H1 (cell line): Measurements from ENCODE around the gene CNOT6. TPM values are rescaled to one million over a fixed set of nuclear protein-coding genes. Genes with fewer than 3 reads are reported as not detected.
A peak's percentile ranks its signal among the peaks of the same experiment; 100 is the strongest.

Experiments used
- CTCF ChIA-PET: fragments of 300-600 bp; sonication (Branson Sonifier 250); formaldehyde crosslinking; loops from one replicate; lab custom pipeline; 2021; ENCODE audit not compliant: partially characterized antibody; lab: Charles Lee
- POLR2A ChIA-PET: fragments of 300-600 bp; sonication (Branson Sonifier 250); formaldehyde crosslinking; loops from one replicate; lab custom pipeline; 2021; ENCODE audit warnings: inconsistent platforms; ENCODE audit not compliant: partially characterized antibody; lab: Charles Lee
- DNase-seq, 2 experiments: peaks; one replicate each; pipeline versions ENCODE4 v3.0.0 to v3.0.0-alpha.2; 2010 to 2022; ENCODE audit warnings: low spot score in 2 of 2, low read depth in 1 of 2, mixed read lengths in 1 of 2
- FAIRE-seq: peaks from 2 replicates; lab custom pipeline; 2011; peaks lifted over from hg19 to GRCh38; lab: Jason Lieb, UNC
- H2AFZ ChIP-seq: 2 replicates; pipeline ENCODE4 v1.8.1; 2012; ENCODE audit warnings: low read length, inconsistent platforms
- H2AK5ac ChIP-seq: 2 replicates; pipeline ENCODE4 v1.6.1; 2013; ENCODE audit warnings: low read depth, low read length
- H2BK120ac ChIP-seq: replicated peaks from 2 replicates; pipeline ENCODE3; 2013; ENCODE audit warnings: low read depth, low read length, inconsistent platforms
- H2BK12ac ChIP-seq: 2 replicates; pipeline ENCODE4 v1.6.1; 2013; ENCODE audit warnings: low read depth, low read length
- H2BK15ac ChIP-seq: 2 replicates; pipeline ENCODE4 v1.6.1; 2013; ENCODE audit warnings: low read length
- H2BK20ac ChIP-seq: 2 replicates; pipeline ENCODE4 v1.6.1; 2013; ENCODE audit warnings: low read length
- H2BK5ac ChIP-seq: 2 replicates; pipeline ENCODE4 v1.6.1; 2013; ENCODE audit warnings: low read depth, low read length
- H3K14ac ChIP-seq: 2 replicates; pipeline ENCODE4 v1.6.1; 2013; ENCODE audit warnings: inconsistent platforms; ENCODE audit not compliant: insufficient read length
- H3K18ac ChIP-seq: 2 replicates; pipeline ENCODE4 v1.6.1; 2013; ENCODE audit warnings: low read length; ENCODE audit errors: extremely low read depth
- H3K23ac ChIP-seq: 2 replicates; pipeline ENCODE4 v1.6.1; 2013; ENCODE audit warnings: inconsistent platforms; ENCODE audit not compliant: insufficient read length
- H3K23me2 ChIP-seq: 2 replicates; pipeline ENCODE4 v1.6.1; 2013; ENCODE audit warnings: low read depth, low read length
- H3K27ac ChIP-seq: 2 replicates; pipeline ENCODE4 v1.6.1; 2011; ENCODE audit warnings: low read depth, low read length, inconsistent platforms
- H3K27me3 ChIP-seq, 4 experiments: replicated peaks in 1 of 4; 1 replicate in 1 of 4; 2 replicates in 3 of 4; pipeline versions ENCODE4 v1.6.1 to v1.8.1; 2011 to 2013; ENCODE audit warnings: low read length in 3 of 4, mild to moderate bottlenecking in 3 of 4, inconsistent platforms in 2 of 4, mixed read lengths in 2 of 4, moderate library complexity in 1 of 4; ENCODE audit not compliant: control insufficient read depth in 3 of 4, insufficient read depth in 3 of 4; ENCODE audit errors: extremely low read depth in 1 of 4
- H3K36me3 ChIP-seq, 4 experiments: 2 replicates each; pipeline versions ENCODE4 v1.6.1 to v1.8.1; 2011 to 2013; ENCODE audit warnings: mild to moderate bottlenecking in 4 of 4, low read length in 3 of 4, moderate library complexity in 2 of 4, control low read depth in 1 of 4, inconsistent platforms in 1 of 4; ENCODE audit not compliant: insufficient read depth in 4 of 4, control insufficient read depth in 2 of 4
- H3K4ac ChIP-seq: replicated peaks from 2 replicates; pipeline ENCODE3; 2013; ENCODE audit warnings: low read length, low read depth, mixed read lengths, inconsistent platforms; ENCODE audit not compliant: insufficient read length
- H3K4me1 ChIP-seq, 4 experiments: replicated peaks in 1 of 4; 1 replicate in 1 of 4; 2 replicates in 3 of 4; pipeline versions ENCODE4 v1.6.1 to v1.8.1; 2011 to 2013; ENCODE audit warnings: low read length in 3 of 4, inconsistent platforms in 2 of 4, mixed read lengths in 1 of 4; ENCODE audit not compliant: insufficient read depth in 4 of 4, control insufficient read depth in 3 of 4
- H3K4me2 ChIP-seq, 2 experiments: 2 replicates each; pipeline versions ENCODE4 v1.6.1 to v1.8.1; 2011 to 2013; ENCODE audit warnings: low read depth in 2 of 2, low read length in 2 of 2, control low read depth in 1 of 2, inconsistent platforms in 1 of 2, mild to moderate bottlenecking in 1 of 2; ENCODE audit not compliant: insufficient read depth in 1 of 2
- H3K4me3 ChIP-seq, 4 experiments: fragments of 200-600, 300-600 bp in 1 of 4; sonication (generic), shearing (Covaris generic), sonication (Bioruptor Twin) in 1 of 4; 2 replicates each; pipeline versions ENCODE4 v1.5.1 to v1.8.1; 2011 to 2016; ENCODE audit warnings: low read length in 4 of 4, low read depth in 3 of 4, control low read depth in 2 of 4, inconsistent platforms in 2 of 4, mild to moderate bottlenecking in 2 of 4, mixed read lengths in 1 of 4, moderate library complexity in 1 of 4; ENCODE audit not compliant: insufficient read depth in 2 of 4; ENCODE audit errors: extremely low read depth in 1 of 4
- H3K56ac ChIP-seq: replicated peaks from 2 replicates; pipeline ENCODE3; 2013; ENCODE audit warnings: low read depth, mild to moderate bottlenecking, mixed read lengths, low read length, inconsistent platforms; ENCODE audit not compliant: insufficient read length
- H3K79me1 ChIP-seq: 2 replicates; pipeline ENCODE4 v1.6.1; 2013; ENCODE audit warnings: low read depth, low read length, control low read depth
- H3K79me2 ChIP-seq, 2 experiments: 2 replicates each; pipeline versions ENCODE4 v1.6.1 to v1.8.1; 2012 to 2013; ENCODE audit warnings: low read length in 2 of 2, mild to moderate bottlenecking in 2 of 2, inconsistent platforms in 1 of 2; ENCODE audit not compliant: insufficient read depth in 2 of 2, control insufficient read depth in 1 of 2
- H3K9ac ChIP-seq, 4 experiments: replicated peaks in 1 of 4; 1 replicate in 1 of 4; 2 replicates in 3 of 4; pipeline versions ENCODE4 v1.6.1 to v1.8.1; 2011 to 2013; ENCODE audit warnings: low read depth in 3 of 4, low read length in 3 of 4, control low read depth in 2 of 4, mild to moderate bottlenecking in 2 of 4, moderate library complexity in 2 of 4, inconsistent platforms in 1 of 4; ENCODE audit errors: extremely low read depth in 1 of 4
- H3K9me3 ChIP-seq, 2 experiments: 2 replicates each; pipeline versions ENCODE4 v1.6.1 to v1.8.1; 2012 to 2013; ENCODE audit warnings: mild to moderate bottlenecking in 2 of 2, moderate library complexity in 2 of 2, control low read depth in 1 of 2, inconsistent platforms in 1 of 2, low read depth in 1 of 2, low read length in 1 of 2, mixed read lengths in 1 of 2; ENCODE audit not compliant: insufficient read depth in 2 of 2
- H4K20me1 ChIP-seq, 2 experiments: replicated peaks in 1 of 2; 2 replicates each; pipeline versions ENCODE3 to v1.8.1; 2011 to 2013; ENCODE audit warnings: inconsistent platforms in 2 of 2, low read length in 2 of 2, mild to moderate bottlenecking in 1 of 2; ENCODE audit not compliant: insufficient read depth in 2 of 2, control insufficient read depth in 1 of 2
- H4K5ac ChIP-seq: 2 replicates; pipeline ENCODE4 v1.6.1; 2013; ENCODE audit warnings: low read length, low read depth, mixed read lengths, inconsistent platforms; ENCODE audit not compliant: insufficient read length
- H4K8ac ChIP-seq: 2 replicates; pipeline ENCODE4 v1.8.0; 2013; ENCODE audit warnings: mild to moderate bottlenecking, moderate library complexity, low read length, inconsistent platforms; ENCODE audit not compliant: insufficient read depth; ENCODE audit errors: extremely low read depth
- H4K91ac ChIP-seq: replicated peaks from 2 replicates; pipeline ENCODE3; 2013; ENCODE audit warnings: low read length, mixed read lengths, inconsistent platforms; ENCODE audit not compliant: insufficient read length
- CREB1 ChIP-seq: IDR thresholded peaks from 2 replicates; pipeline ENCODE4 v1.6.1; 2012; ENCODE audit warnings: inconsistent platforms
- CTBP2 ChIP-seq: IDR thresholded peaks from 2 replicates; pipeline ENCODE4 v1.7.0; 2011; ENCODE audit warnings: borderline replicate concordance, mild to moderate bottlenecking, moderate library complexity, mixed read lengths, low read length; ENCODE audit not compliant: insufficient read depth, insufficient read length
- EZH2 ChIP-seq: fragments of 200-600 bp; sonication (generic); IDR thresholded peaks from 2 replicates; pipeline ENCODE4 v1.7.1; 2012; ENCODE audit warnings: low read depth, mild to moderate bottlenecking, moderate library complexity, low read length, inconsistent platforms; ENCODE audit not compliant: severe bottlenecking
- KDM4A ChIP-seq: IDR thresholded peaks from one replicate; pipeline ENCODE4 v1.7.1; 2012; ENCODE audit warnings: low read depth, mild to moderate bottlenecking, moderate library complexity, low read length, inconsistent platforms; ENCODE audit not compliant: severe bottlenecking
- RNF2 ChIP-seq: fragments of 200-900, 300-1000 bp; sonication (generic); IDR thresholded peaks from 2 replicates; pipeline ENCODE4 v1.7.1; 2016; ENCODE audit warnings: borderline replicate concordance, low read depth, mild to moderate bottlenecking, antibody characterized with exemption, low read length; ENCODE audit not compliant: poor library complexity, severe bottlenecking; ENCODE audit errors: missing control alignments
- SP4 ChIP-seq: IDR thresholded peaks from 2 replicates; pipeline ENCODE4 v1.6.1; 2012; ENCODE audit warnings: low read length, inconsistent platforms
- WGBS, 2 experiments: shearing (Covaris generic) in 1 of 2; methylation state at CpG; one replicate each; pipeline versions ENCODE4 v1.1.6 to v1.1.7; 2013 to 2015; ENCODE audit warnings: low lambda C conversion rate in 2 of 2, mixed read lengths in 2 of 2, inconsistent platforms in 1 of 2, low coverage in 1 of 2, missing lambda C conversion rate in 1 of 2; ENCODE audit not compliant: insufficient replicate concordance in 2 of 2, insufficient coverage in 1 of 2, insufficient read length in 1 of 2; ENCODE audit errors: extremely low coverage in 1 of 2, missing lambda C conversion rate in 1 of 2; 5-methylcytosine and 5-hydroxymethylcytosine counted together
- polyA plus RNA-seq, 7 experiments: library from polyadenylated mRNA; depleted of rRNA in 3 of 7; stranded (reverse) in 5 of 7; unstranded in 2 of 7; fragments of >200 nt in 5 of 7; fragments of 200-250 nt in 2 of 7; gene quantifications; 1 replicate in 5 of 7; 2 replicates in 1 of 7; 4 replicates in 1 of 7; pipeline versions ENCODE4 v1.2.1 to v1.2.3, GENCODE V29; 2011 to 2013; ENCODE audit warnings: missing spikeins in 2 of 7, mixed read lengths in 2 of 7
- total RNA-seq: library from RNA; stranded (reverse); fragmentation: NEBNext Ultra II Directional; extraction: Animal tissue kit (Norgen Biotek cat#: 25700); gene quantifications from 2 replicates; pipeline ENCODE4 v1.2.1, GENCODE V29; 2021

Gene CNOT6
- total and polyA plus RNA-seq, 2 of the 8 experiments (the other 6 are each of a cell fraction or from before 2014, with no cell fraction given) = 10.7 to 45.4 TPM

DNA sequence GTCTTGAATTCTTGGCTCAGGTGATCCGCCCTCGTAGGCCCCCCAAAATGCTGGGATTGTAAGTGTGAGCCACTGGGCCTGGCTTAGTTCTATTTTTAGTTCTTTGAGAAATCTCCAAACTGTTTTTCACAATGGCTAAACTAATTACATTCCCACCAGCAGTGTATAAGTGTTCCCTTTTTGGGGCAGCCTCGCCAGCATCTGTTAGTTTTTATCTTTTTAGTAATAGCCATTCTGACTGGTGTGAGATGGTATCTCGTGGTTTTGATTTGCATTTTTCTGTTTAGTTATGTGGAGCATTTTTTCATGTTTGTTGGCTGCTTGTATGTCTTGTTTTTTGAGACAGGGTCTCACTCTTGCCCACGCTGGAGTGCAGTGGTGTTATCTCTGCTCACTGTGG lies 28.2 kb downstream of the CNOT6 start:
- no peak overlapping the region for H3K4me3 ChIP-seq
- H3K14ac ChIP-seq = no peak overlapping the region
- peaks cover 4 to 18% (median 10%) of the 10 kb centered on the region in 4 experiments; a peak in 6 of 7 replicates for H3K4me1 ChIP-seq
- no peak overlapping the region; the same call in 1 of the 2 replicates for H2AK5ac ChIP-seq
- no peak overlapping the region for H3K23ac ChIP-seq
- no peak overlapping the region for H2BK12ac ChIP-seq
- H4K5ac ChIP-seq = no peak overlapping the region
- no peak for TF ChIP-seq CTBP2
- TF ChIP-seq CREB1 = no peak
- TF ChIP-seq KDM4A = no peak
- no peak for TF ChIP-seq SP4
- TF ChIP-seq EZH2 = no peak
- no peak for TF ChIP-seq RNF2
- H2BK20ac ChIP-seq = no peak overlapping the region
- H3K18ac ChIP-seq = no peak overlapping the region
- no peaks in the 10 kb centered on the region; a peak in 1 of 8 replicates for H3K36me3 ChIP-seq
- DNase-seq (no peak), FAIRE-seq (no peak)
- no peak overlapping the region for H3K56ac ChIP-seq
- CTCF ChIA-PET = interaction anchor here (0.6 to 1.3 kb wide), 3 partner anchors 22 to 1829 kb away, joined by 3 to 6 read pairs (median 3); no protein-coding TSS in a partner anchor
- no peak overlapping the region for H3K27ac ChIP-seq
- H3K9ac ChIP-seq = no peak overlapping the region; a peak in 1 of 7 replicates
- WGBS, 2 experiments = 88% methylated on average over 5 of the region's 5 CpGs; no CpG with 5 or more reads in 1 of the 2 experiments
- peaks cover 11% of the 10 kb centered on the region for H3K79me1 ChIP-seq
- H2AFZ ChIP-seq = no peak overlapping the region
- H2BK15ac ChIP-seq = no peak overlapping the region
- H2BK5ac ChIP-seq = no peak overlapping the region; the same call in 1 of the 2 replicates
- 0 out of 2 replicates have a peak, but pooled peaks cover 2% of the 10 kb centered on the region for H3K23me2 ChIP-seq
- H3K9me3 ChIP-seq = no peaks in the 10 kb centered on the region
- H3K4me2 ChIP-seq = peak overlapping the region in 1 of 2 experiments; percentile 23; a peak in 1 of 4 replicates
- peaks cover 20 to 33% of the 10 kb centered on the region in 2 experiments for H4K20me1 ChIP-seq
- H3K4ac ChIP-seq = no peak overlapping the region
- no peak overlapping the region for H4K8ac ChIP-seq
- peaks cover 34 to 99% of the 10 kb centered on the region in 2 experiments for H3K79me2 ChIP-seq
- POLR2A ChIA-PET = interaction anchor here (0.8 to 1.3 kb wide), 2 partner anchors 15 to 22 kb away, joined by 3 to 4 read pairs; no protein-coding TSS in a partner anchor
- no peaks in the 10 kb centered on the region for H3K27me3 ChIP-seq
- no peak overlapping the region for H4K91ac ChIP-seq
- H2BK120ac ChIP-seq = no peak overlapping the region
